ENCODE data around the gene BMPER. TPM values are rescaled to one million over a fixed set of nuclear protein-coding genes. Genes with fewer than 3 reads are reported as not detected.

BMPER gene
- polyA plus RNA-seq, 1 of the 3 experiments (the other 2 are of a cell fraction), result 20.0 TPM

- no peaks in the 10 kb centered on the region for H3K9me2 ChIP-seq
- no peak overlapping the region for H2AFZ ChIP-seq (ENCODE audit: low read depth)
- no peaks in the 10 kb centered on the region for H3F3A ChIP-seq (replicated peaks; ENCODE audit: insufficient read depth)
- no peaks in the 10 kb centered on the region for H3K9me3 ChIP-seq
- TF ChIP-seq PBX3 (IDR thresholded peaks at IDR 0.05), result no peak
- TF ChIP-seq ELF1 (IDR thresholded peaks at IDR 0.05), result no peak
- no peak for TF ChIP-seq YY1 (IDR thresholded peaks at IDR 0.05; ENCODE audit: low read depth)
- TF ChIP-seq, protein P1, sequence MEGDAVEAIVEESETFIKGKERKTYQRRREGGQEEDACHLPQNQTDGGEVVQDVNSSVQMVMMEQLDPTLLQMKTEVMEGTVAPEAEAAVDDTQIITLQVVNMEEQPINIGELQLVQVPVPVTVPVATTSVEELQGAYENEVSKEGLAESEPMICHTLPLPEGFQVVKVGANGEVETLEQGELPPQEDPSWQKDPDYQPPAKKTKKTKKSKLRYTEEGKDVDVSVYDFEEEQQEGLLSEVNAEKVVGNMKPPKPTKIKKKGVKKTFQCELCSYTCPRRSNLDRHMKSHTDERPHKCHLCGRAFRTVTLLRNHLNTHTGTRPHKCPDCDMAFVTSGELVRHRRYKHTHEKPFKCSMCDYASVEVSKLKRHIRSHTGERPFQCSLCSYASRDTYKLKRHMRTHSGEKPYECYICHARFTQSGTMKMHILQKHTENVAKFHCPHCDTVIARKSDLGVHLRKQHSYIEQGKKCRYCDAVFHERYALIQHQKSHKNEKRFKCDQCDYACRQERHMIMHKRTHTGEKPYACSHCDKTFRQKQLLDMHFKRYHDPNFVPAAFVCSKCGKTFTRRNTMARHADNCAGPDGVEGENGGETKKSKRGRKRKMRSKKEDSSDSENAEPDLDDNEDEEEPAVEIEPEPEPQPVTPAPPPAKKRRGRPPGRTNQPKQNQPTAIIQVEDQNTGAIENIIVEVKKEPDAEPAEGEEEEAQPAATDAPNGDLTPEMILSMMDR (IDR thresholded peaks at IDR 0.05), result no peak
- no peak for TF ChIP-seq FOXM1 (IDR thresholded peaks at IDR 0.05; ENCODE audit: low read depth)
- TF ChIP-seq, protein P2, sequence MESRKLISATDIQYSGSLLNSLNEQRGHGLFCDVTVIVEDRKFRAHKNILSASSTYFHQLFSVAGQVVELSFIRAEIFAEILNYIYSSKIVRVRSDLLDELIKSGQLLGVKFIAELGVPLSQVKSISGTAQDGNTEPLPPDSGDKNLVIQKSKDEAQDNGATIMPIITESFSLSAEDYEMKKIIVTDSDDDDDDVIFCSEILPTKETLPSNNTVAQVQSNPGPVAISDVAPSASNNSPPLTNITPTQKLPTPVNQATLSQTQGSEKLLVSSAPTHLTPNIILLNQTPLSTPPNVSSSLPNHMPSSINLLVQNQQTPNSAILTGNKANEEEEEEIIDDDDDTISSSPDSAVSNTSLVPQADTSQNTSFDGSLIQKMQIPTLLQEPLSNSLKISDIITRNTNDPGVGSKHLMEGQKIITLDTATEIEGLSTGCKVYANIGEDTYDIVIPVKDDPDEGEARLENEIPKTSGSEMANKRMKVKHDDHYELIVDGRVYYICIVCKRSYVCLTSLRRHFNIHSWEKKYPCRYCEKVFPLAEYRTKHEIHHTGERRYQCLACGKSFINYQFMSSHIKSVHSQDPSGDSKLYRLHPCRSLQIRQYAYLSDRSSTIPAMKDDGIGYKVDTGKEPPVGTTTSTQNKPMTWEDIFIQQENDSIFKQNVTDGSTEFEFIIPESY (IDR thresholded peaks at IDR 0.05; ENCODE audit: borderline replicate concordance, low read depth), result no peak
- no peak for TF ChIP-seq IRF3 (IDR thresholded peaks at IDR 0.05; ENCODE audit: low read depth, low read length)
- TF ChIP-seq RXRA (IDR thresholded peaks at IDR 0.05; ENCODE audit: borderline replicate concordance, low read depth), result no peak
- TF ChIP-seq SMC3 (IDR thresholded peaks at IDR 0.05; ENCODE audit: low read depth, low read length), result no peak
- TF ChIP-seq EP300 (IDR thresholded peaks at IDR 0.05; ENCODE audit: borderline replicate concordance in 1 of 2, low read depth in 1 of 2, low read length in 1 of 2), result no peak
- no peak for TF ChIP-seq RAD21 (IDR thresholded peaks at IDR 0.05; ENCODE audit: low read length)
- TF ChIP-seq SIN3A (IDR thresholded peaks at IDR 0.05; ENCODE audit: borderline replicate concordance, low read depth, low read length), result no peak
- no peak for TF ChIP-seq USF2 (IDR thresholded peaks at IDR 0.05; ENCODE audit: borderline replicate concordance, low read depth, low read length)
- no peak for TF ChIP-seq RCOR1 (IDR thresholded peaks at IDR 0.05; ENCODE audit: low read length)
- TF ChIP-seq NFIC (IDR thresholded peaks at IDR 0.05; ENCODE audit: borderline replicate concordance), result no peak
- TF ChIP-seq, protein P3, sequence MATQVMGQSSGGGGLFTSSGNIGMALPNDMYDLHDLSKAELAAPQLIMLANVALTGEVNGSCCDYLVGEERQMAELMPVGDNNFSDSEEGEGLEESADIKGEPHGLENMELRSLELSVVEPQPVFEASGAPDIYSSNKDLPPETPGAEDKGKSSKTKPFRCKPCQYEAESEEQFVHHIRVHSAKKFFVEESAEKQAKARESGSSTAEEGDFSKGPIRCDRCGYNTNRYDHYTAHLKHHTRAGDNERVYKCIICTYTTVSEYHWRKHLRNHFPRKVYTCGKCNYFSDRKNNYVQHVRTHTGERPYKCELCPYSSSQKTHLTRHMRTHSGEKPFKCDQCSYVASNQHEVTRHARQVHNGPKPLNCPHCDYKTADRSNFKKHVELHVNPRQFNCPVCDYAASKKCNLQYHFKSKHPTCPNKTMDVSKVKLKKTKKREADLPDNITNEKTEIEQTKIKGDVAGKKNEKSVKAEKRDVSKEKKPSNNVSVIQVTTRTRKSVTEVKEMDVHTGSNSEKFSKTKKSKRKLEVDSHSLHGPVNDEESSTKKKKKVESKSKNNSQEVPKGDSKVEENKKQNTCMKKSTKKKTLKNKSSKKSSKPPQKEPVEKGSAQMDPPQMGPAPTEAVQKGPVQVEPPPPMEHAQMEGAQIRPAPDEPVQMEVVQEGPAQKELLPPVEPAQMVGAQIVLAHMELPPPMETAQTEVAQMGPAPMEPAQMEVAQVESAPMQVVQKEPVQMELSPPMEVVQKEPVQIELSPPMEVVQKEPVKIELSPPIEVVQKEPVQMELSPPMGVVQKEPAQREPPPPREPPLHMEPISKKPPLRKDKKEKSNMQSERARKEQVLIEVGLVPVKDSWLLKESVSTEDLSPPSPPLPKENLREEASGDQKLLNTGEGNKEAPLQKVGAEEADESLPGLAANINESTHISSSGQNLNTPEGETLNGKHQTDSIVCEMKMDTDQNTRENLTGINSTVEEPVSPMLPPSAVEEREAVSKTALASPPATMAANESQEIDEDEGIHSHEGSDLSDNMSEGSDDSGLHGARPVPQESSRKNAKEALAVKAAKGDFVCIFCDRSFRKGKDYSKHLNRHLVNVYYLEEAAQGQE (IDR thresholded peaks at IDR 0.05; ENCODE audit: low read depth, low read length), result no peak
- H3K9ac ChIP-seq, result no peak overlapping the region
- no peak overlapping the region for H3K4me2 ChIP-seq
- no peaks in the 10 kb centered on the region for H3K36me3 ChIP-seq (replicated peaks in 1 of 2; ENCODE audit: control insufficient read depth in 1 of 2, insufficient read depth in 2 of 2, low read length in 1 of 2)
- ChIA-PET POLR2A (no interaction called here), CTCF (interaction anchor here (1.1 kb wide), 1 partner anchor 9 kb away, joined by 3 read pairs; no protein-coding TSS in a partner anchor)
- WGBS (ENCODE audit: low lambda C conversion rate), result 64% methylated on average over 1 of the region's 1 CpG
- H4K20me1 ChIP-seq (ENCODE audit: insufficient read depth), result no peaks in the 10 kb centered on the region
- H3K4me3 ChIP-seq (ENCODE audit: low read depth in 2 of 2, low read length in 1 of 2), result no peak overlapping the region
- no peaks in the 10 kb centered on the region; a peak in 2 of 4 replicates for H3K4me1 ChIP-seq (ENCODE audit: control insufficient read depth in 1 of 2, insufficient read depth in 2 of 2, low read depth in 1 of 2, low read length in 1 of 2)
- no peaks in the 10 kb centered on the region for H3K27me3 ChIP-seq (ENCODE audit: insufficient read depth)
- no peak for DNase-seq
- H3K79me2 ChIP-seq (ENCODE audit: insufficient read depth), result no peaks in the 10 kb centered on the region
- no peak overlapping the region for H3K27ac ChIP-seq (ENCODE audit: low read depth in 2 of 2, low read length in 1 of 2)
Observed at GRCh38 chr7:33883671-33883965, 21.7 kb upstream of the BMPER start.
